Hindlimb muscle (tissue), 1 donor: ENCODE measurements around the gene ZNF683. TPM values are rescaled to one million over a fixed set of nuclear protein-coding genes. Genes with fewer than 3 reads are reported as not detected.
A peak's percentile ranks its signal among the peaks of the same experiment; 100 is the strongest.
"Not testable (repeated sequence)": the region's sequence is repeated elsewhere in the genome, so short reads cannot be mapped to it uniquely, and the experiment has no call there.

ENCODE experiments used
- DNase-seq: peaks from one replicate; pipeline ENCODE4 v3.0.0-alpha.2; 2013
- polyA plus RNA-seq: library from polyadenylated mRNA; unstranded; fragments of 120-200 nt; gene quantifications from one replicate; pipeline ENCODE4 v1.2.1, GENCODE V29; 2013; ENCODE audit not compliant: insufficient read length

The ZNF683 gene
- polyA plus RNA-seq, 1 donor: not detected

DNA sequence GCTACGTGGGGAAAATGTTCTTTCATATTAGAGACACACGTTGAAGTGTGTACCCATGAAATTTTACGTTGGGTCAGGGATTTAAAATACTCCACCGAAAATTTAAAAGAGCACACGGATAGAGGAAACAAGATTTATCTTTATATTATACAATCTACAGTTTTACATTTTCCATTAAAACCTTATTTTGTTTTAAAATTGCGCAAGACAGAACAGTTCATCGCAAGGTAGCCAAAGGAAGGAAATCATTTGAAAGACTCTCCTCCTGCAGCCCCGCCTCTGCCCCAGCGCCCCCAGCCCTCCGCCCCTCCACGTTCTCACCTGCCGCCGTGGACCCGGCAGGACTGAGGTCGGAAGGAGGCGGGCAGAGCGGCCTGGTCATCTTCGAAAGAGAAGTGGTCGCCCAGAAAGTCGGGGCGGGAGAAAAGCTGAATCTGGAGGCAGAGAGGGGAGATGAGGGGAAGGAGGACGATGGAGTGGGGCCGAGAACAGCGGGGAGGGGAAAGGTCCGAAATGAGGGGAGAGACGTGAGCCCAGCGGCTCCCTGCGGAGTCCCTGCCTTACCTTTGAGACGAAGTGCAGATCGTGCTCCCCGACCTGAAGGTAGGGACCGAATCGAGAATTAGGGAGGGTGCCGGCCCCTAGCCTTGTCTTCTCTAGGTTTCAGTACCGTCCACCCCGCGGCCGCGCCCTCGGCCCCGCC is 36.6 kb downstream of the ZNF683 start:
- DNase-seq: no peak

DNA sequence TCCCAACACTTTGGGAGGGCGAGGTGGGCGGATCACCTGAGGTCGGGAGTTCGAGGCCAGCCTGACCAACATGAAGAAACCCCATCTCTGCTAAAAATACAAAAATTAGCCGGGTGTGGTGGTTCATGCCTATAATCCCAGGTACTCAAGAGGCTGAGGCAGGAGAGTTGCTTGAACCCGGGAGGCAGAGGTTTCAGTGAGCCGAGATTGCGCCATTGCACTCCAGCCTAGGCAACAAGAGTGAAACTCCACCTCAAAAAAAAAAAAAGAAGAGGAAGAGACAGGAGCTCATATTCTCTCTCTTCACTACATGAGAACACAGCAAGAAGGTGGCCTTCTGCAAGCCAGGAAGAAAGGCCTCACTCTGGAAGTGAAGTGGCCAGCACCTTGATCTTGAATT is 39.2 kb downstream of the ZNF683 start:
- not testable (repeated sequence) for DNase-seq

DNA sequence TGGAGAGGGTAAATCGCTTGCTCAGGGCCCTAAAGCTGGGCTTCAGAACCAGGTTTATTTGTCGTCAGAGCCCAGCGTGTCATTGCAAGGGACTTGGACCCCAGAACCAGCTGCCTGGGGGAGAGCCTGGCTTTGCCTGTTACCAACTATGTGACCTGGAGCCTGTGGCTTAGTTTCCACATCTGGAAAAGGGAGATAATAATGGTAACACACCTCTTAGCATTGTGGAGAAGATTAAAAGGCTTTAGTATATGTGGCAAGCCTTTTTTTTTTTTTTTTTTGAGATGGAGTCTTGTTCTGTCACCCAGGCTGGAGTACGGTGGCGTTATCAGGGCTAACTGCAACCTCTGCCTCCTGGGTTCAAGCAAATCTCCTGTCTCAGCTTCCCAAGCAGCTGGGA is 42.3 kb downstream of the ZNF683 start:
- no peak for DNase-seq

DNA sequence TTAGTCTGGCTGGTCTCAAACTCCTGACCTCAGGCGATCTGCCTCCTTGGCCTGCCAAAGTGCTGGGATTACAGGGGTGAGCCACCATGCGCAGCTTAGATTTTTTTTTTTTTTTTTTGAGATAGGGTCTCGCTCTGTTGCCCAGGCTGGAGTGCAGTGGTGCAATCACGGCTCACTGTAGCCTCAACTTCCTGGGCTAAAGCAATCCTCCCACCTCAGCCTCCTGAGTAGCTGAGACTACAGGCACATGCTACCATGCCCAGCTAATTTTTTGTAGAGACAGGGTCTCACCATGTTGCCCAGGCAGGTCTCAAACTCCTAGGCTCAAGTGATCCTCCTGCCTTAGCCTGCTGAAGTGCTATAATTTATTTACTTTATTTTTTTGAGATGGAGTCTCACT is 43.2 kb downstream of the ZNF683 start:
- DNase-seq: not testable (repeated sequence)

DNA sequence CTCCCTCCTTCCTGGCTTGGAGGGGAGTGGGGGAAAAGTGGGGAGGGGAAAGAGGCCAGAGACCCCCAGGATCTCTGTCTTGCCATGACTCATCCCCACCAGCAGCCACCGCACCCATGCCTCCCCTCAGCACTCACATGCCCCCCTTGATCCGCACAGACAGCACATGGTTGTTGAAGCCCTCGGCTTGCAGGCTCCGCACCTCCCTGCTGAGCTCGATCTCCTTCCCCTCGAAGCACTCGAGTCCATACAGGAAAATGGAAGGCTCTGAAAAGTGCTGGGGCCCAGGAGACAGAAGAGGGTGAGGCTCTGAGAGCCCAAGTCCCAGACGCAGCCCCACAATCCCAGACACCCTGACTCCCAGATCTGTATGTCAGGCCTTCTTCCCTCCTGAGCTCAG is 44.0 kb downstream of the ZNF683 start:
- DNase-seq: no peak

DNA sequence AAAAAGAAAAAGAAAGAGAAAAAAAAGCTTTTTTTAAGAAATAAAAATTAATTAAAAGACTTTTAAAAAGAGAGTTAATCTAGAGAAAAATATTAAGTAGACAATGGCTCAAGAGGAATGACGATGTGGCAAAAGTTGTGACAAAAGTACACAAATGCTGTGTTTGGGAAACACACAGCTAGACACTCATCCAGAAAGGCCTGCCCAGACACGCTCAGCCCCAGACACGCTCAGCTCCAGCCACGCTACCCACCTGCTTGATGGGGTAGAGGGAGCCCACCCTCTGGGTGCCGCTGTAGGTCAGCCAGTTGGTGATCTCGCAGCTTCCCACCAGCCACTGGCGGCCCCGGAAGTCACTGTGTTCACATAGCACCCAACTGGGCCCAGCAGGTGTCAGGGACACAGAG is 44.6 kb downstream of the ZNF683 start:
- no peak for DNase-seq

DNA sequence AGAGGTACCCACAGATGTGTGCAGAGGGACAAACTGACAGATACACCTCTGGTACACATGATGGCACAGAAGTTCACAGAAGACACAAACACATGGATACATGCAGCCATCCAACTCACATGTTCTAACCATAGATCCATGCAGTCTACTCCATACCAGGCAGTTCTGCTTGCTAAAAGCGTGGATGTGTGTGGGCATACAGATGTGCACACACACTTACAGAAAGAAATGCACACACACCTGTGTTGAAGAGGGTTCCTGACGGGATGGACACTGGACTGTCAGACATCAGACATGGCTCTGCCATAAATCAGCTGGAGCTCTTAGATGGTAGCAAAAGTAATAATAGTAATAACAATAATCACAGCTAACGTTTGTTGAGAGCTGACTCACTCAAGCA is 48.0 kb downstream of the ZNF683 start:
- no peak for DNase-seq

DNA sequence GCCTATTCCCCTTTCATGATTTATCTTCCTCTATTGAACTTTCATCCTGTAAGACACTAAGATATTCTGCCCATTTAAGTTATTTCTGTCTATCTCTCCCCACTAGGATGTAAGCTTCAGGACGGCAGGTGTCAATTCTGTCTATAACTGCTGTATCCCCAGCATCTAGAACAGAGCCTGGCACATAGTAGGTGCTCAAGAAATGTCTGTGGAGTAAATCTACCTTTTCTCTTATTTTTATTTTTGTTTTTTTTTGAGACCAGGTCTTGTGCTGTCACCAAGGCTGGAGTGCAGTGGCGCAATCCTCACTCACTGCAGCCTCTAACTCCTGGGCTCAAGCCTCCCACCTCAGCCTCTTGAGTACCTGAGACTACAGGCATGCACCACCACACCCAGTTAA is 49.2 kb downstream of the ZNF683 start:
- no peak for DNase-seq

DNA sequence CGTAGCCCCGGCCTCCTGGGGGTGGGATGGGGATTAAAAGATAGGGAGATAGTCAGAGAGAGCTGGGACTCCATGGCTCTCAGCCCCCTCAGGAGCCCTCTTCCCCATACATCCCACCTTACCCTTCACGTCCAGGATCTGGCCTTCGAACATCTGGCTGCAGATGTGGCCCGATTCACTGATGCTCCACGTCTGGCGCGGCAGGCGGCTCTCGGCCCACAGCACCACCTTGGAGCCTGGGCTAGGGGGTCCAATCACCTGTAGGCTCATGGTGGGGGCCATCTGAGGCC is 50.6 kb downstream of the ZNF683 start:
- no peak for DNase-seq

DNA sequence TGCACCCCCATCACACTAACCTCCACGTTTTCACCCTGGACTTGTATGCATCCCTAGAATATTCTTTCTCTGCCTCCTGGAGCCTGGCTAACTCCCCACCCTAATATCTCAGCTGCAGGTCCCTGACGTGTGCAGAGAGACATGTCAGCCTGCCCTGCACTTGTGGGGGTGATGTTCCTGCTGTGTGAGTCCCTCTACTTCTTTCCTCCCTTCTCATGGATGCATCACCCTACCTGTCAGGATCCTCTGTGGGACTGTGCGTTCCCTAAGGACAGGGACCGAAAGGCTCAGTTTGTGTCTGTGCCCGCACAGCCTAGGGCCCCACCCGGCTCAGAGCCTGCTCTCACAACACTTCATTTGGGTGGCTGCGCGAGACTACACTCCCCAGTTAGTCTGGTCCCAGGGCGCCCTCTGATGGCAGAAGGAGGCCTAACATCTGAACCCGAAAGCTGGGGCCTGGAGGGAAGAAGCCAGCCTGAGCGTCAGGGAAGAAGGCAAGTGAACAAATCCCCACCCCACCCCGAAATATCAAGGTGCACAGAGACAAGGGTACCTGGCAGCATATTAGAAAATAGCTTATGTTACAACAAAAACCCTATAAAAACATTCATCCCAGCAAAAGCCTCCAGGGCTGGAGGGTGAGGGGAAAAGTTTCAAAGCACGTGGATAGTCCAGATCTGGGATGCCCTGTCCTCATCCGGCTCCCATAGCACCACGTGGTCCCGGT is 51.1 kb downstream of the ZNF683 start:
- peak; percentile 85 for DNase-seq

DNA sequence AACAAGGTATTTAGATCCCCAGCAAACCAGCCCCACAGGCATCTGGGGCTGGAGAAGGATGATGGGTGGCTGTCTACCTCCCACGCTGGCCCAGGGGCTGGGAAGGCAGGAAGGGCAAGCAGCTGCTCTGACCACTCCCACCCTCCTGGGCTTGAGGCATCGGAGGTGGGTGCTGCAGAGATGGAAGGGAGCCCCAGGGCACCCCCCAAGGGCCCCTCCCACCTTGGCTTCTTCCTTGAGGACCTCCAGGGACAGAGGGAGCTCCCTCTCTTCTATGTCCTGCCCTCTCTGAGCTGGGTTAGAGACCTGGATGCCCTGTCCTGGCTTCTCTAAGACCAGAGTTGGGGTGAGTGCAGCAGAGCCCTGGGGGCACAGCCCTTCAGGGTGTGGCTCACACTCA is 51.7 kb downstream of the ZNF683 start:
- DNase-seq: no peak

DNA sequence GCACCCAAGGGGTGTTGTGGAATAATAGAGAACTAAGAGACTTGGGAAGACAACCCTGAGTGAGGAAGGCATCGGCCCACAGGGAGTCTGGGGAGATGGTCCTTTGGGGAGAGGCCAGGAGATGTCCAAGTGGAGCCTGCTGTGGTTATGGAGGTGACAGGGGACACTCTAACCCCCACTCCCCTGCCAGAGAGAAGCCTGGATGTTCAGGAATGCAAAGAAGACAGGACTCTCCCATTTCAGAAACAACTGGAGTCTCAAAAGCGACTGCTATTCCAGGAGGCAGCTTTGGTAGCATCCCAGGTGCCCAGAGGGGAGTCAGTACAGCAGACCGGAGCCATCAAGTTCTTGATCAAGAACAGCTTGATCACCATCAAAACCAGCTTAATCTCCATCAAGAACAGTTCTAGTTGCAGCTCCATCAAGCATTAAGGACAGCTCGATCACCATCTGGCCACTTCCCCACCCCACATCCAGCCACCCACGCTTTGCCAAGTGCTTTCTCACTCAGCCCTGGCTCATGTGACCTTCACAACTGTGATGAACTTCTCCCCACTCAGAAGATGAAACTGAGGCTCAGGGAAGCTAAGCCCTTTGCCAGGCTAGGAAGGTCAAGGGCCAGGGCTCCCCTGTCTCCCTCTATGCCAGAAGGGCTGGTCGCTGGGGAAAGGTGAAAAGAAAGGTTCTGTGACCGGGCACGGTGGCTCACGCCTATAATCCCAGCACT is 54.0 kb downstream of the ZNF683 start:
- no peak for DNase-seq

DNA sequence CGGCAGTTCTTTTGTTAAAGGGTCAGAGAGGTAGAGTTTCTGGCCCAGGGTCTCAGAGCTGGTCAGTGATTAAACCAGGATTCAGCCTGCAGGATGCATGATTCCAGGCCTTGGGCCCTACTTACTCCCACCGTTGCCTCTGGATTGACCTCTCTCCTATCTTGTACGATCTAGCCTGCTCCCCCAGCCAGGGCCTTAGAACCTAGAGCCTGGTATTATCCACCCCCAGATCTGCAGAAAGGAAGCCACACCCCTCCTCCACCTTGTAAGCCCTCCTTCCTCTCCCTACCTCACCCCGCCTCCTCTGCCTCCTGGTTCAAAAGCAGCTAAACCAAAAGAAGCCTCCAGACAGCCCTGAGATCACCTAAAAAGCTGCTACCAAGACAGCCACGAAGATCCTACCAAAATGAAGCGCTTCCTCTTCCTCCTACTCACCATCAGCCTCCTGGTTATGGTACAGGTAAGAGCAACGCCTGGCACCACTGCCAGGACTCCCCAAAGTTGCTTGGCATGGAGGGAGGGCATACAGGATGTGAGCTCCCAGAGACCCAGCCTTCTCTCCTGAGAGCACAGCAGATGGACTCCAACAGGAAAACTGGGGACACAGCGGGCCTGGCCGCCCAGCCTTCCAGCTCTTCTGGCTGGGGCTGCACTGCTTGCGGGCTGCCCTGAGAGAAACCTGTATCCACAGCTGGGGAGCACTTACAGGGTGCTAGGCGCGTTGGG is 54.8 kb downstream of the ZNF683 start, which contains the start of gene CD52:
TSS of gene CD52 (plus strand) at position 347 of the 726 bp plus-strand sequence. CDS start at position 407, 60 bp downstream.
- DNase-seq: no peak

DNA sequence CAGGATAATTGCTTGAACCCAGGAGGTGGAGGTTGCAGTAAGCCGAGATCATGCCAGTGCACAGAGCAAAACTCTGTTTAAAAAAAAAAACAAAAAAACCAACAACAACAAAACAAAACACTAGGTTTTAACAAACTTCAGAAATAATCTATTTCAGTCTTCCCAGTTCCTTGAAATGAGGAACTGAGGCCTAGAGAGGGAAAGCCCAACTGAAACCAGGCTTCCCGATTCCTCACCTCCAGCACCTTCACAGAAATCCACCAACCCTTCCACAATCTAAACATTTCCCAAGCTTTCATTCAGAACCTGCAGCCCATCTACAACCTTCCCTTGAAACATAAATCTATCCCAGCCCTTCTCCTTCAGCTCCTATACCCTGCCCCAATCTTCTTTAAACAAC is 55.4 kb downstream of the ZNF683 start:
- DNase-seq: no peak

DNA sequence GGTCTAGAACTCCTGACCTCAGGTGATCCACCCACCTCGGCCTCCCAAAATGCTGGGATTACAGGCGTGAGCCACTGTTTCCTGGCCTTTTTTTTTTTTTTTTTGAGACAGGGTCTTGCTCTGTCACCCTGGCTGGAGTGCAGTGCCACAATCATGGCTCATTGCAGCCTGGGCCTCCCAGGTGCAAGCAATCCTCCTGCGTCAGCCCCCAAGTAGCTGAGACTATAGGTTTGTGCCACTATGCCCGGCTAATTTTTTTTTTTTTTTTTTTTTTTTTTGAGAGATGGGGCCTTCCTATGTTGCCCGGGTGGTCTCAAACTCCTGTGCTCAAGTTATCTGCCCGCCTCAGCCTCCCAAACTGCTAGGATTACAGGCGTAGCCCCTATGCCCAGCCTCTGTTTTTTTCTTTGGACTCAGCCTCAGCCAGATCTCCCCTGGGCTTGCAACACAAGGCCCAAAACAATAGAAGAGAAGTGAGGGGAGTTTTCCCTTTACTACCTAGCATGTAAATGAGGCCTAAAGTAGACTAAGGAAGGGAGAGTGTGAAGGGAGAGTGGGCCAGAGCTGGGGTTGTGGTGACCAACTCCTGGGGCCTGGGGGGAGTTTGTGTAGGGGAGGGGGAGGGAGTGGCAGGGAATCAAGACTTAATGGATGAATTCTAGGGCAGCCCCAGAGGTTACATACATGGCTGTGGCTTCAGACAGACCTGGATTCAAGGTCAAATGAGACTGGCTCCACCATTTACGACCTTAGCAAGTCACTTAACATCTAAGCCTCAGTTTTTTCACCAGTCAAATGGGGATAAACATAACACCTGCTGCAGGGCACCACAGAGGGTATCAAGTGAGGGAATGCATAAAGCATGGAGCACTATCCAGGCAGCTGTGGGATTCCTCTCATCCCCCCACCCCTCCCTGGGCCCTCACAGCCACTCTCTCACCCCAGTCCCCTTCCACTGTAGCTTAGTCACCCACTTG is 56.4 kb downstream of the ZNF683 start:
- DNase-seq: no peak

DNA sequence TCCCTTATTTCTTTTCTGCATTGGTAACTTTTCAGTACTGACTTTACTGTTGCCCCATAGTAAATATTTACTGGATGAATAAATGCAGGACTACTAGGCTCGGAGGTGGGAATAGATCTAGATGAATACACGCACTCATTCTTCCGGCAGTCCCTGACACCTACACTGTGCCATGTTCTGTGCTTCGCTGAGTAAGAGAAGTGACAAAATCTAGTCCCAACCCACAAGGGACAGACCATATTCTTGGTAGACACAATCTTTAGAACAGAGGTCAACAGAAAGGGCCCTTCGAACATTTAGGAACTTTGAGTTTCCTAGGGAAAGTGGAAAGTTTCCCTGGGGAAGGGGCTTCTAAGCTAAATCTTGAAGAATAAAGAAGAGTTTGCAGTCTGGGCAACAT is 58.0 kb downstream of the ZNF683 start:
- no peak for DNase-seq

Other genes starting within 250 kb of the ZNF683 start
- gene FAM110D, start 213.7 kb downstream of the ZNF683 start, polyA plus RNA-seq: 0.98 TPM
- not detected for gene C1orf232, start 203.8 kb downstream of the ZNF683 start, polyA plus RNA-seq
- gene ZNF593, start 202.8 kb downstream of the ZNF683 start, polyA plus RNA-seq: 17.3 TPM
- gene ZNF593OS, start 200.9 kb downstream of the ZNF683 start, polyA plus RNA-seq: 2.3 TPM
- 2.5 TPM for gene CNKSR1, start 195.3 kb downstream of the ZNF683 start, polyA plus RNA-seq
- not detected for gene CATSPER4, start 182.1 kb downstream of the ZNF683 start, polyA plus RNA-seq
- gene CEP85, start 138.6 kb downstream of the ZNF683 start, polyA plus RNA-seq: 23.0 TPM
- 57.4 TPM for gene SH3BGRL3, start 92.7 kb downstream of the ZNF683 start, polyA plus RNA-seq
- gene UBXN11, start 66.1 kb downstream of the ZNF683 start, polyA plus RNA-seq: 8.6 TPM
- 2.2 TPM for gene CD52, start 54.8 kb downstream of the ZNF683 start, polyA plus RNA-seq
- 0.40 TPM for gene CRYBG2, start 18.6 kb downstream of the ZNF683 start, polyA plus RNA-seq
- gene LIN28A, start 38.1 kb upstream of the ZNF683 start, polyA plus RNA-seq: not detected
- gene DHDDS, start 59.6 kb upstream of the ZNF683 start, polyA plus RNA-seq: 20.6 TPM
- gene HMGN2, start 99.7 kb upstream of the ZNF683 start, polyA plus RNA-seq: 611 TPM
- gene RPS6KA1, start 157.0 kb upstream of the ZNF683 start, polyA plus RNA-seq: 7.4 TPM